Breast epithelium (tissue), 3 donors: Measurements from ENCODE around the gene AHCYL1.

Experiments
- CTCF ChIP-seq, 3 donors: fragments of 450-650 bp; IDR thresholded peaks; one replicate each; pipeline ENCODE4 v1.5.1; 2016 to 2017; ENCODE audit warnings: antibody characterized with exemption in 3 of 3, mild to moderate bottlenecking in 3 of 3, moderate library complexity in 3 of 3
- POLR2A ChIP-seq: fragments of 450-650 bp; IDR thresholded peaks from one replicate; pipeline ENCODE4 v1.6.1; 2016; ENCODE audit warnings: antibody characterized with exemption, mild to moderate bottlenecking, moderate library complexity
- POLR2AphosphoS5 ChIP-seq, 3 donors: sonication (generic); formaldehyde crosslinking; IDR thresholded peaks; one replicate each; pipeline ENCODE4 v1.6.1; 2017; ENCODE audit warnings: antibody characterized with exemption in 3 of 3

GRCh38 chr1:110034040-110034450, 49.5 kb downstream of the AHCYL1 start:
- TF ChIP-seq CTCF (IDR thresholded peaks at IDR 0.05) (no peak), POLR2AphosphoS5 (IDR thresholded peaks at IDR 0.05) (no peak), POLR2A (no peak)
